ENCODE measurements around the gene PDLIM3.

DNA sequence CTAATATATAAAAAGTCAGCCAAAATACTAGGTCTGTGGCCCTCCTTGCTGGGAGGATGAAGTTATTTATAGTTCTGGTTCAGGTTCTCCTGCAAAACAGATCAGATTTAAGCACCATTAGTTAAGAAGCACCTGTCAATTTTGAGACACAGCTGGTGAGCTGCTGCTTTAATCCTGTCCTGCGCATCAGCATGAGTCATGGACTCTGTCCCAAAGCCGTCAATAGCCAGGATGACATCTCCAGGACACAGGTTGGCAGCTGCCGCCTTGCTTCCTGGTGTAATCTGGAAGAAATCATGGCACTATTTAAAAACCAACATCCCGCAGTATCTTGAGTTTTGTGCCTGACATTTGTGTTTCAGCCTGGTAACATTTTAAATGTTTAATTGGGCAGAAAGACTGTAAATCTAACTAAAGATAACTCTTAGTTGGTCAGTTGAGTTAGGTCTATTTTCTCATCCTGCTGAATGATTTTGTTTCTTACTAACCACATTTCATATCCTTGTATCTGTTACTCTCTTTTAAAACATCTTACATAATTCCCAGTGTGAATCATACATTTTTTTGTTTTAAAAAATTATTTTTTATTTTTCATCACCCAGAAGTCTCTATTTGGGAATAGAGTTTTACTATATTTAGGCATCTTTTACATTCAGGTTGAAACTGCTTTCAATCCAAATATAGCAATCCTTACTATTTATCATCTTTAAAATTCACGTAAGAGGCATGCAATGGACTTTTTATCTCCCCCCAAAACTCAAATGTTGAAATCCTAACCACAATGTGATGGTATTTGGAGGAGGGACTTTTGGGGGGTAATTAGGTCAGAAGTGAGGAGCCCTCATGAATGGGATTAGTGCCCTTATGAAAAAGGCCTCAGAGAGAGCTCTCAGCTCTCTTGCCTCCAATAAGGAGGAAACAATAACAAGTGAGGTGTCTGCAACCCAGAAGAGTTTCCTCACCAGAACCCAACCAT lies 10.1 kb downstream of the PDLIM3 start:
- TF ChIP-seq, protein P1, sequence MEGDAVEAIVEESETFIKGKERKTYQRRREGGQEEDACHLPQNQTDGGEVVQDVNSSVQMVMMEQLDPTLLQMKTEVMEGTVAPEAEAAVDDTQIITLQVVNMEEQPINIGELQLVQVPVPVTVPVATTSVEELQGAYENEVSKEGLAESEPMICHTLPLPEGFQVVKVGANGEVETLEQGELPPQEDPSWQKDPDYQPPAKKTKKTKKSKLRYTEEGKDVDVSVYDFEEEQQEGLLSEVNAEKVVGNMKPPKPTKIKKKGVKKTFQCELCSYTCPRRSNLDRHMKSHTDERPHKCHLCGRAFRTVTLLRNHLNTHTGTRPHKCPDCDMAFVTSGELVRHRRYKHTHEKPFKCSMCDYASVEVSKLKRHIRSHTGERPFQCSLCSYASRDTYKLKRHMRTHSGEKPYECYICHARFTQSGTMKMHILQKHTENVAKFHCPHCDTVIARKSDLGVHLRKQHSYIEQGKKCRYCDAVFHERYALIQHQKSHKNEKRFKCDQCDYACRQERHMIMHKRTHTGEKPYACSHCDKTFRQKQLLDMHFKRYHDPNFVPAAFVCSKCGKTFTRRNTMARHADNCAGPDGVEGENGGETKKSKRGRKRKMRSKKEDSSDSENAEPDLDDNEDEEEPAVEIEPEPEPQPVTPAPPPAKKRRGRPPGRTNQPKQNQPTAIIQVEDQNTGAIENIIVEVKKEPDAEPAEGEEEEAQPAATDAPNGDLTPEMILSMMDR (IDR thresholded peaks at IDR 0.05), result no peak
- no peak for TF ChIP-seq POLR2A (IDR thresholded peaks at IDR 0.05)
